Measurements from ENCODE around the gene CMIP.

DNA sequence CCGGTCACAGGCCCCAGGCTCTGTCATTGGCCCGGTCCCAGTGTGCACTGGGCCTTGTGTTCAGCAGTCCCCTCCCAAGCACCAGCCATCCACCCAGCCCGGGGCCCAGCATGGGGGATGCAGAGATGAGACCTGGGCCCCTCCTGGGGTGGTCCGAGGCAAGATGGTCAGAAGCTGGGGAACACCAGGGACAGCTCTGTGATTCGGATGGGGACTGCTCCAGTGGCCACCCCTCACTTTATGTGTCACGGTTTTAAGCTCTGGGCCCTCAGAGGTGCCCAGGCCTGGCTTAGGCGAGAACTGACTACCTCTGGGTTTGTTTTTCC is 242.5 kb downstream of the CMIP start:
- TF ChIP-seq, protein P1, sequence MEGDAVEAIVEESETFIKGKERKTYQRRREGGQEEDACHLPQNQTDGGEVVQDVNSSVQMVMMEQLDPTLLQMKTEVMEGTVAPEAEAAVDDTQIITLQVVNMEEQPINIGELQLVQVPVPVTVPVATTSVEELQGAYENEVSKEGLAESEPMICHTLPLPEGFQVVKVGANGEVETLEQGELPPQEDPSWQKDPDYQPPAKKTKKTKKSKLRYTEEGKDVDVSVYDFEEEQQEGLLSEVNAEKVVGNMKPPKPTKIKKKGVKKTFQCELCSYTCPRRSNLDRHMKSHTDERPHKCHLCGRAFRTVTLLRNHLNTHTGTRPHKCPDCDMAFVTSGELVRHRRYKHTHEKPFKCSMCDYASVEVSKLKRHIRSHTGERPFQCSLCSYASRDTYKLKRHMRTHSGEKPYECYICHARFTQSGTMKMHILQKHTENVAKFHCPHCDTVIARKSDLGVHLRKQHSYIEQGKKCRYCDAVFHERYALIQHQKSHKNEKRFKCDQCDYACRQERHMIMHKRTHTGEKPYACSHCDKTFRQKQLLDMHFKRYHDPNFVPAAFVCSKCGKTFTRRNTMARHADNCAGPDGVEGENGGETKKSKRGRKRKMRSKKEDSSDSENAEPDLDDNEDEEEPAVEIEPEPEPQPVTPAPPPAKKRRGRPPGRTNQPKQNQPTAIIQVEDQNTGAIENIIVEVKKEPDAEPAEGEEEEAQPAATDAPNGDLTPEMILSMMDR (IDR thresholded peaks at IDR 0.05; ENCODE audit: insufficient read depth, low read length, poor library complexity, severe bottlenecking), result no peak
- no peak for TF ChIP-seq EZH2phosphoT487 (conservative IDR thresholded peaks at IDR 0.05; ENCODE audit: low read length)
